Measurements from ENCODE around the gene PACRG.

The PACRG gene

GRCh38 chr6:163288915-163289314 is 561.1 kb downstream of the PACRG start:
- no peak for DNase-seq (ENCODE audit: low spot score)

GRCh38 chr6:163289447-163289846 is 561.7 kb downstream of the PACRG start:
- DNase-seq (ENCODE audit: low spot score) = no peak

GRCh38 chr6:163290545-163291274 is 562.9 kb downstream of the PACRG start:
- no peak for DNase-seq (ENCODE audit: low spot score)

DNA sequence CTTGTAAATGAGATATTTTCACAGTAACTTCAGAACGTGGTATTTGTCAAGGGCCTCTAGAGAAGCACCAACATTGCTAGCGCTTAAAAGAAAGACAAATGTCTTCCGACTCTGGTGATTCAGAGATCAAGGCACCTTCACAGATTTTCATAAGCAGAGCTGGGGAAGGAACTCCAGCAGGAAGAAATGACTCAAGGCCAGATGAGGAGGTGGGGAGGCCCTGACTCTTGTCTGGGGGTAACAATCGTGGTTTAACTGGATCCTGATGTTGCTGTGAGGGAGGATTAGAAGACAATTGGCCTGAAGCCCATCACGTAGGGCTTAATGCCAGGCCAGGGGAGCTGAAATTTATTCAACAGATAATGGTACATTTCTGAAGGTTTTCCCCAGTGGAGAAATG is 563.8 kb downstream of the PACRG start:
- no peak for DNase-seq (ENCODE audit: low spot score)

- DNase-seq (ENCODE audit: low spot score) = no peak
Observed at GRCh38 chr6:163293286-163293685, 565.5 kb downstream of the PACRG start.

- DNase-seq (ENCODE audit: low spot score) = no peak
Observed at GRCh38 chr6:163294734-163295133, 567.0 kb downstream of the PACRG start.

GRCh38 chr6:163296835-163297519 is 569.2 kb downstream of the PACRG start:
- DNase-seq (ENCODE audit: low spot score) = no peak

DNA sequence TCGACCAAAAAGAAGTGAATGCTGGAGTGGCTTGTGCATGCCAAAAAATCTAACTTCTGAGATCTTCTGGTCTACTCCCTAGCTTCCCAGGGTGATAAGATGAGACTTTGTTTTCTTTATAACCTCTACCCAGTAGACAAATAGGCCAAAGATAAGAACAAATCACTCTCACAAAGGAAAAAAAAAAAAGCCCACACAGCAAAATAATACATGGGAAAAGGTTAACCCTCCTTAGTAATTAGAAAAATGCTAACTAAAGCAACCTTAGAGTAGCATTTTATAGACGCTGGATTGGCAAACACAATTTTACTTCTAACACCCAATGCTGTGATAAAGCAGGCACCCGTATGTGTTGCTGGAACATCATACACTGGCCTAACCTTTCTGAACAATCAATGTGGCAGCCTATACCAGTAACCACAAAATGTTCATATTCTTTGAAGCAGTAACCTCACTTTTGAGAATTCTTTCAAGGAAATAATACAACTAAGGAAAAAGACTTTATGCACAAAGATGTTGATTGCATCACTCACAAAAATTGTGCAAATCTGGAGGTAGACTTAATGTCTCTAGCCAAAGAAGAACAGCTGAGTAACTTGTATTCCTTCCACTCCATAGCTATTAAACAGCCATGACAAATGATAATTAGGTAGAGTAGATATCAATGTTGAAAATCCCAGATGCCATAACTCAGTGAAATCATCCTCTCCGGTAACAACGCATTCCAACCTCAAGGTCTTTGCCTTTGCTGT is 570.5 kb downstream of the PACRG start:
- DNase-seq (ENCODE audit: low spot score) = no peak

DNA sequence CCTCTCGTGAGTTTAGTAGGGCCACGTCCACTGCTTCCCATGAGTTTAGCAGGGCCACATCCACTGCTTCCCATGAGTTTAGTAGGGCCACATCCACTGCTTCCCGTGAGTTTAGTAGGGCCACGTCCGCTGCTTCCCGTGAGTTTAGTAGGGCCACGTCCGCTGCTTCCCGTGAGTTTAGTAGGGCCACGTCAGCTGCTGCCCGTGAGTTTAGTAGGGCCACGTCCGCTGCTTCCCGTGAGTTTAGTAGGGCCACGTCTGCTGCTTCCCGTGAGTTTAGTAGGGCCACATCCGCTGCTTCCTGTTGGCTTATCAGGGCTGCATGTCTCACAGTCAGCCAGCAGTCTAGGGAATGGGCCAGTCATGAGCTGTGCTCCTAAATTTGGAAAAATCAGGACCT is 573.1 kb downstream of the PACRG start:
- DNase-seq (ENCODE audit: low spot score) = no peak

DNA sequence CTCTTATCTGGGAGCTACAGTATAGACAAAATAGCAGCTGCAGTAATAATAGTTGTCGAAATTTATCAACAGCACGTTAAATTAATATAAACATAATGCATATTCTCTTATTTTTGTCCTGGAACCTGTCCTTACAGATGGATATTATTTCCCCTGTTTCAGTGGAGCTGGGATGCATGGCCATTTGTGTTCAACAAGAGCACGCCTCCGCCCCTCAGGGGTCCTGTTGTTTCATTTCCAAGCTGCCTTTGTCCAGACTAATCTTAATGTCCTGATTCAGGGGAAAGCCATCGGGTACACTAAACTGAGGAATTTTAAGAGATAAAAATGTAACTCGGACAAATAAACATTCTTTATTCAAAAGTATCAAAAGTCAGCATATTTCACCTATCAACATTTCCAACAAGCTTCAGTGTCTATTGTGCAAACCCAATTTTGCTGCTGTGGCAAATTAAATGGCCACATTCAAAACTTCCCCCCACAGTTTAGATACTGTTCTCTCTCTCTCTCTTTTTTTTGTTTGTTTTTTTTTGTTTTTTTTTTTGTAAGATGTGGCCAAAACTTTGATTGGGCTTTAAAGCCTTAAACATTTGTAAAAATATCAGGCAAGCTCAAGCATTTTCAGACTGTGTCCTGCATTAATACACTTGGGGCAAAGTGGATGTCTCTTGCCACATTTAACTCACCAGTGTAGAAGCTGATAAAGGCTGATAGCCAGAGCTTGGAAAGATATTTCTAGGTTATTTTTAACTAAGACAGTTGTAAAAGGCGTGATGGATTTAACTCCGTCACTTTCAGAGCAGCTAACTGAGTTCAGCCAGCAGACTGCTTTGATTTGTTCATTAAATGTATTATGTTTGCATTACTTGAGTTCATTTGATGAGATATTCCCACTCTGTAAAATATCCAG is 574.2 kb downstream of the PACRG start:
- no peak for DNase-seq (ENCODE audit: low spot score)

DNA sequence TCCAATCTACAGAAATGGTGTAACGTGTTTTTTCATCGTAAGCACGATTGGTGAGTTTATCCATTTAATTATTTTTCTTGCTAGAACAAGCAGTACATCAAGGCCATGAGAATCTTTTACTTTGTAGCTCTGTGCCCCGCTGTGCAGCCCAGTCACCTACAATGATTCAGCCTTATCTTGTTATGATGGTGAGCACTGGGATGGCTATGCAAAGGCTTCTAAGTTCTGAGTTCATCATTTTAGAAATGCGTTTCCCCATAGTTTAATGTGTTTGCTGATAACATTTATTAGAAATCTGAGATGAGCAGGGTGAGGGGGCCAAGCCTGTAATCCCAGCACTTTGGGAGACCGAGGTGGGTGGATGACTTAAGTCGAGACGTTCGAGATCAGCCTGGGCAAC is 575.0 kb downstream of the PACRG start:
- no peak for DNase-seq (ENCODE audit: low spot score)

GRCh38 chr6:163306000-163306399 is 578.2 kb downstream of the PACRG start:
- no peak for DNase-seq (ENCODE audit: low spot score)

- DNase-seq (ENCODE audit: low spot score) = no peak
Observed at GRCh38 chr6:163308629-163309440, 581.1 kb downstream of the PACRG start.

DNA sequence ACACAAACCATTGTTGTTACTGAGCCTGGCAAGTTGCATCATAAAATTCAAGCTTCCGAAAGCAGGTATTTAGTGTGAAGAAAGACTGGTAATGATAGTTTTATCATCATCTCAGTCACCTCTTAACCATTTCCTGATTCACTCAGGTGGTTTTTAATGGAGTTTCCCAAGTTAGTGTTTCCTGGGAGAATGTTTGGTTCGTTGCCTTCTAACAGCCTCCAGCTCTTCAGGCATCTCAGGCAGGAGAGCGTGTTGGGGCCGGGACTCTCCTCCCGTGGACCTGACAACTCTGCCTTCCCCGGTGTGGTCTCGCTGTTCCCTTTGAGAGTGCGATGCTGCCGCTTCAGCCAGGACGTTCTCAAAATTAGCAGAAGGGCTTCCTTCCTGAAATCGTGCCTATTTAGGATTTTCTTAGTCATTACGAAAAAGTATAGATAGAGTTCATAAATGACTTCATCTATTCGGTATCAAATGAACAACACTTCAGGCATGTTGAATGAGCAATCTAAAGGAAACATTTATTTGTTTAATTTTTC is 581.8 kb downstream of the PACRG start:
- no peak for DNase-seq (ENCODE audit: low spot score)

GRCh38 chr6:163310096-163310972 is 582.6 kb downstream of the PACRG start:
- DNase-seq (ENCODE audit: low spot score) = no peak

DNA sequence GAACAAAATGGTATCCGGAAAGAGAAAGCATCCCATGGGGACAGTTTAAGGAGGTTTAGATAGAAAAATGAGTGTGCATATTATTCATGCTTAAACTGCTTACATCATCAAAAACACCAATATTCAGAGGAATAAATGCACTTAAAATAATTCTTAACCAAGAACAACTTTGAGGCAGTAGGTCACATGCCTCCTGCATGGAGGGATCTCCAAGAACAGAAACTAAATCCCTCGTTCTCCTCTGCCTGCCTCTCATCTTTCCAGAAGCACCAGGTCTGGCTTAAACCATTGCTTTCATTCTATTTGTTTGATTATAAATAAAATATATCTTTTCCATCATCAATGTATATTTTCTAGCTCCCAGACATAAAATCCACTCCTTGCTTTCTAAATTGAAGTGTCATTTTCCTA is 583.2 kb downstream of the PACRG start:
- no peak for DNase-seq (ENCODE audit: low spot score)

DNA sequence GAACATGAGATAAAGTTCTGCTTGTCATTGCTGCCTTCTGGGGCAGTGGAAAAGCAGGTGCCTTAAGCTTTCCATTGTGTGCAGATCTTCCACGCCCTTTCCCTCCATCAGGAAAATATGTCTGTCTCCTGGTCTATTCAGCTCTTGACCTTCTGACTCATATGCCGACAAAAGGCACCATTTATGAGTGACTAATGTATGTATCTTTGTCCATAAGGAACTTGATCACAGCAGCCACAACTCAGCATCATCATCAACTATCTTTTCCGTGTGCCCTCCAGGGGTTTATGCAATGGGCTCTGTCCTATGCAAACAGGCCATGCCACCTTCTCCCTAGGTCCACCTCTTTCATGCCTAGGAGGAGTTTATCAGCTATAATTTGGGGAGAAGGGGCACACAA is 584.1 kb downstream of the PACRG start:
- no peak for DNase-seq (ENCODE audit: low spot score)

- no peak for DNase-seq (ENCODE audit: low spot score)
Observed at GRCh38 chr6:163313566-163313965, 585.8 kb downstream of the PACRG start.

DNA sequence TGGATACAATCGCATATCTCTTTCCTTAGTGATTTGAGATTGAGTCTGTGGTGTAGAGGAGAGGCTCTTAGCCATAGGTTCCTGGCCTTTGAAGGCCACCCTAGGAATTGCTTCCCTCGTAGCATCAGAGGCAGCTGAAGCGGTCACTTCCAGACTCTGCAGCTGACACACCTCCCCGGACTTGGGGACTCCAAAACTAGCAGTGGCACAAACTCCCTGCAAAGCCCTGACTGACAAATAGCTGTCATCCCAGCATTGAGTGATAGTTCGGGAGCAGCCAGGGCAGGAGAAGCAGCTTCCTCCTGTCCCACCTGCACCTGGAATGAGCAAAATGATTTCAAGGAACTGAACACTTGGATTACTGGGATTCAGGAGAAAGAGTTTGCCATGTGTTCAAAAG is 586.2 kb downstream of the PACRG start:
- no peak for DNase-seq (ENCODE audit: low spot score)

Measured in globus pallidus (tissue), 1 donor.